GM19351 (cell line): Measurements from ENCODE around the gene VRTN.
"Not testable (repeated sequence)": the region's sequence is repeated elsewhere in the genome, so short reads cannot be mapped to it uniquely, and the experiment has no call there.

Experiments
- ATAC-seq: cut with Tn5 transposase; IDR thresholded peaks from one replicate; pipeline ENCODE4 v1.9.1; 2021; ENCODE audit warnings: mild to moderate bottlenecking, moderate library complexity; ENCODE audit not compliant: unreplicated experiment

VRTN gene

DNA sequence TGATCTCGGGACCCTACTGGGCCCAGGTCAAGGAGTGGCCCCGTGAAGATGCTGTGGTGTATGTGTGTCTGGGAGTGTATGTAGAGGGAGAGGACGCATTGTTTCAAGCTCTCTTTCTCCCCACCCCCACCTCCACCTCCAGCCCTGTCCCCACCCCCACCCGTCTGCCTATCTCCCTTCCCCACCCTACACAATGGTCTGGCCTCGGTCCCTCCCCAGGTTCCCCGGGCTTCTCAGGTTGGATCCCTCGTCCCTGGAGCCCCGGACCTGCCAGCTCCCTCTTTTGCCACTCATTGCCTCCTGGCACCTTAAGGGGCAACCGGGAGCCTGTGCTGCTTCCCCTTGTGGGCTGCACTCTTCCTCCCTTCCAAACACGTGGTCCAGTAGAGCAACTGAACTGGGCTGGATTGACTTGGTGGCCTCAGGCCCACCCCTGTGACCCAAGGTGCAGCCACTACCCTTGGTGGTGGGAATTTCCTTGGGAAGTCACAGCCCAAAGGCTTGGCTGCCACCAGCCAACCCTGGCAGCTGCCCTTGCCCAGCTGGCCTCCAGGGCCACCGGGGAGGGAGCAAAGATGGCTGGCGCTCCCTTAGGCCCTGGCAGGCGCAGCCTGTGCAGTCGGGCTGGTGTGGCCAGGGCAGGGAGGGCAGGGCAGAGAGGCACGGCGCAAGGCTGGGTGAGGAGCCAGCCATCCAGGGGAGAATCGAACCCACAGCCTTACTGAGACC, 628 bp downstream of the VRTN start:
- ATAC-seq = no peak

DNA sequence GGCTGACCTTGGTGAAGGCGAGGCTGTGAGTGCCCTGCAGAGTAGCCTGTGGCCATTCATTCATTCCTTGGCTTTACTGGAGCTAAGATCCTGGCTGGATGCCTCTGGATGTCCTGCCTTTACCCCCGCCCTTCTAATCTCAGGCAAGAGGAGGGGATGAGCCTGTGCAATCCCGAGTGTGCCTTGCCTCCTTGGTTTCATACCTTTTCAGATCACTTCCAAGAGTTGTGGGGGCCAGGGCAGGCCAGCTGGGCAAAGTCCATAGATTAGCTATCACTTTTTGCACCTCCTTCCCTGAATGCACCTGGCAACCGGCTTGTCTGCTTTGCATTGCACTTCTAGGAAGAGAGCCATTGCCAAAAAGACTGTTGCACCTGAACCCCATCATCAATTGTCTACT, 1.5 kb downstream of the VRTN start:
- no peak for ATAC-seq

DNA sequence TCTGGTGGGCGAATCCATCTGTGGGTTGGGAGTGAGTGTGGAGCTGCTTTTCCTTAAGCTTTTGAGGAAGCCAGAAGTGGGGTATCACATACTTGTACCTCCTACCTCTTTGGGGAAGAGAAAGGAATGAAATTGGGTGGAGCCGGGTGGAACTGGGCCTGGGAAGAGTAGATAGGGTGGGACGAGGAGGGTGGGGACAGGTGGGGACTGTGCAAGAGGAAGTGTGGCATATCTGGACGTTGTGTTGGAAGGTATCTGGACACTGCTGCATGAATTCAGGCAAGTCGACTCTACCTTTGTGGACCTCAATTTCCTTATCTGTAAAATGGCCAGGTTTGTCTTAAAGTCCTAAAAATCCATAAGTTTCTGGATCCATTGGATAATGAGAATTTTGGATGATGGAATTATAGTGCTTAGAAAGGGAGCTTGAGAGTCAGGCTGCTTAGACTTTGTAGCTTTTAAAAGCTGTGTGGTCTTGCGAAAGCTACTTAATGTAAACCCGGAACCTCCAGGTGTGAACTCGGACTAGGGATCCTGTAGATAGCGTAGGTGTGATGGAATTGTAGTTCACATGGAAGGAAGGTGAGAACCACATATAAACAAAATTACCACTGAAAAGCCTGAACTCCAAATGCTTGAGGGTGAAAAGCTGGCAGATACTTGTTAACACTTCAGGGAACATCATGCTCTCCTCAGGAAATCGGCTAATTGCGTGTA, 2.1 kb downstream of the VRTN start:
- ATAC-seq = no peak

DNA sequence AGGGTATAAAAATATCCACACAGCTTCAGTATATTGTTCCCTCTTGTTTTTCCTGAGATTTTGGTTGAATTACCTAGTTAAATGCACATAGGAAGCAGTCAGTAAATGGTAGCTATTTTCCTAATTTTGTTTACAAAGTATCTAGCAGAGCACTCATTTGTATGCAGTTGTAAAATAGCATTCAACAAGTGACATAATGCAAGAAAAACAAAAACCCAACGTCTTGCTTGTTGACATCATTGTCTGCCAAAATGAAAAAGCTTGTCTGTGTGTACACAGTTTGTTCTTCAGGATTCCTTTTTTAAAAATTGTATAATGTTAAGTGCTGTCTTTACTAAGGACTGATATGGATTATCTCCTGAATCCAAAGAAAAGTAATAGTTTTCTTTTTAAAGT, 2.7 kb downstream of the VRTN start:
- ATAC-seq = no peak

DNA sequence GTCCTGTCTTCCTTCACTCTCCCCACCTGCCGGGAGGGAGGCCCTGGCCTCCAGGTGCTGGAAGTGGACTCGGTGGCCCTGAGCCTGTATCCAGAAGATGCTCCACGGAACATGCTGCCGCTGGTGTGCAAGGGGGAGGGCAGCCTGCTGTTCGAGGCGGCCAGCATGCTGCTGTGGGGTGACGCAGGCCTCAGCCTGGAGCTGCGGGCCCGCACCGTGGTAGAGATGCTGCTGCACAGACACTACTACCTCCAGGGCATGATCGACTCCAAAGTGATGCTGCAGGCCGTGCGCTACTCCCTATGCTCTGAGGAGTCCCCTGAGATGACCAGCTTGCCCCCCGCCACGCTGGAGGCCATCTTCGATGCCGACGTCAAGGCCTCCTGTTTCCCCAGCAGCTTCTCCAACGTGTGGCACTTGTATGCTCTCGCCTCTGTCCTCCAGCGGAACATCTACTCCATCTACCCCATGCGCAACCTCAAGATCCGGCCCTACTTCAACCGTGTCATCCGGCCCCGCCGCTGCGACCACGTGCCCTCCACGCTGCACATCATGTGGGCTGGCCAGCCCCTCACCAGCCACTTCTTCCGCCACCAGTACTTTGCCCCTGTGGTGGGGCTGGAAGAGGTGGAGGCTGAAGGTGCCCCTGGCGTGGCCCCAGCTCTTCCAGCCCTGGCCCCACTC, 8.8 kb downstream of the VRTN start:
- no peak for ATAC-seq

DNA sequence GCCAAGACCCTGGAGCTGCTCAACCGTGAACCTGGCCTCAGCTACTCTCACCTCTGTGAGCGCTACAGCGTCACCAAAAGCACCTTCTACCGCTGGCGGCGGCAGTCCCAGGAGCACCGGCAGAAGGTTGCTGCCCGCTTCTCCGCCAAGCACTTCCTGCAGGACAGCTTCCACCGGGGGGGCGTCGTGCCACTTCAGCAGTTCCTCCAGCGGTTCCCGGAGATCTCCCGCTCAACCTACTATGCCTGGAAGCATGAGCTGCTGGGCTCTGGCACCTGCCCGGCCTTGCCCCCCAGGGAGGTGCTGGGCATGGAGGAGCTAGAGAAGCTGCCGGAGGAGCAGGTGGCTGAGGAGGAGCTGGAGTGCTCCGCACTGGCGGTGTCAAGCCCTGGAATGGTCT, 9.3 kb downstream of the VRTN start:
- no peak for ATAC-seq

DNA sequence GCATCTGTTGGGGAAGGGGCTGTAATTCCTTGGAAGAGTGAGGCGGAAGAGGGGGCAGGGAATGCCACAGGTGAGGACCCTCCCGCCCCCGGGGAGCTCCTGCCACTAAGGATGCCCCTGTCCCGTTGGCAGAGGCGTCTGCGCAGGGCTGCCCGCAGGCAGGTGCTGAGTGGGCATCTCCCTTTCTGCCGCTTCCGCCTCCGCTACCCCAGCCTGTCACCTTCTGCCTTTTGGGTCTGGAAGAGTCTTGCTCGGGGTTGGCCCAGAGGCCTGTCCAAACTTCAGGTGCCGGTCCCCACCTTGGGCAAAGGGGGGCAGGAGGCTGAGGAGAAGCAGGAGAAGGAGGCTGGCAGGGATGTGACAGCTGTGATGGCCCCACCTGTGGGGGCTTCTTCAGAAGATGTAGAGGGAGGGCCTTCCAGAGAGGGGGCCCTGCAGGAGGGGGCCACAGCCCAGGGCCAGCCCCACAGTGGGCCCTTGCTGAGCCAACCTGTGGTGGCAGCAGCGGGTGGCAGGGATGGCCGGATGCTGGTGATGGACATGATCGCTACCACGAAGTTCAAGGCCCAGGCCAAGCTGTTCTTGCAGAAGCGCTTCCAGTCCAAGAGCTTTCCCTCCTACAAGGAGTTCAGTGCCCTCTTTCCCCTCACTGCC, 10.0 kb downstream of the VRTN start:
- ATAC-seq = no peak

DNA sequence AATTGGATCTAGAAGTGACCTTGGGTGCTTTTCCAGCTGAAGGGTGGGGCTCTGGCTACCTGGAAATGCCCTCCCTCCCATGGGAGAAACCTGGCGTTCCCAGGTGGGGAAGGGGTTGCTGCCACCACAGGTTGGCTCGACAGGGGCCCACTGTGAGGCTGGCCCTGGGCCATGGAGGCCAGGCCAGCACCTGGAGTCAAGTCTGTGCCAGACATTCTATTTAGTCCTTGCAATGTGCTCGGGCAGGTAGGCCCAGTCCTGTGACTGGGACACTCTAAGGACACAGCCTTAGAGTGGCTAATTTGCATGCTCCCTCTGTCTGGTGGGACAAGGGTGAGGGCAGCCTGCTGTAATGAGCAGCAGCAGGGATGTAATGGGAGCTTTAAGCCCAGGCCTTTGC, 11.9 kb downstream of the VRTN start:
- no peak for ATAC-seq

DNA sequence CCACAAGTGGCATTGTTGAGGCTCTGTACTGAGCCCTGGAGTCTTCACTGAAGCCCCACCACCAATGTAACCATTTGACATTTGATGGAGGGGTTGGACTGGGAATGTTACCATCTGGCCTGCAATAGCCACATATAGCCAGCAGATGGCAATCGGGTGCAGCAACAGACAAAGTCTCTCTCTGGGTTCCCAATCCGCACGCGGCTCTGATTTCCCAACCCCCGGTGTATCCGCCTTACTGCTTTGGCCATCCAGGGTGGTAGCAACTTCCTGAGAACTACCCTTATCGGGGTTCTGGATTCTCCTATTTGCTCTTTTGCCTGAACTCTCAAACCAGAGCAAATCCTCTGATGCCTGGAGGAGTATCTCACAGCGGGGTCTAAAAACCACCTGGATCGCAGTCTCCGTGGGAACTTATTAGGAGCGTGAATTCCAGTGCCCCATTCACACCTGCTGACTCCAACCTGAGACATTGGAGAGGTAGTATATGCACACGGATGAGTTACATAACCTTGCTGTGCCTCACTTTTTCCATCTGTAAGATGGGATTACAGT, 14.2 kb downstream of the VRTN start:
- ATAC-seq = no peak

DNA sequence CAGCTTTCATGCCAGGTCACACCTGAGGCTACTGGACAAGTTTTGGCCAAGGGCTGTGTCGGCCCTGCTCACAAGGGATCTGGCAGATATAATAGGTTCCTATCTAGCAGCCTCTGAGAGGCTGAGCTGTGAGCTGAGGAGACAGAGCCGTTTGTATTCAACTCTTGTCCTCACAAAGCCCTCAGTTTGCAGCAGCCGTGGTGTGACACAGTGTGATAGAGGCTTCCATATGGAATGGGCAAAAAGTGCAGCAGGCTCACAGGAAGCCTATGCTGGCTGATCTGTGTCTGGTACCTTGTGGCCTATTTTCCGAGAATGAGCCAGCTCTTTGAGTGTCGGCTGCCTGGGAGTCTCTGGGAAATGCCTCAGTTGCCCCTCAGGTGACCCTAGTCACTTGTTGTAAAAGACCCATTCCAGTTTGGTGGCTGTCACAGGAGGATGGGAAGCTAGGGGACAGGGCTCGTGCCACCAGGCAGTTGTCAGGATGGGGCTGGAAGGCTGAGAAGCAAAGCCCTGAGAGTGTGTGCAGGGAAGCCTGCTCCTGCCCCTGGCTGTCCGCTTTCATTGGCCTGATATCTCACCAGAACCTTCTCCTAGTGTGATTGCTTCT, 16.1 kb downstream of the VRTN start:
- ATAC-seq = no peak

DNA sequence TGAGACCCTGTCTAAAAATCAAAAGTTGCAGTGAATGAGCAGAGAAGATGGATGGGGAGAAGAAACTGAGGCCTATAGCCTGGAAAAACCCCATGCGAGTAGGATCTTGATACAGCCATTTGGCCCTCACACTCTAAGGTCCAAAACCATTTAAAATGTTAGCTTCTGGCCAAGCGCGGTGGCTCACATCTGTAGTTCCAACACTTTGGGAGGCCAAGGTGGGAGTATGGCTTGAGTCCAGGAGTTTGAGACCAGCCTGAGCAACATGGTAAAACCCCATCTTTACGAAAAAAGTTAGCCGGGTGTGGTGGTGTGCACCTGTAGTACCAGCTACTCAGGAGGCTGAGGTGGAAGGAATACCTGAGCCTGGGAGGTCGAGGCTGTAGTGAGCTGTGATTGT, 19.8 kb downstream of the VRTN start:
- no peak for ATAC-seq

DNA sequence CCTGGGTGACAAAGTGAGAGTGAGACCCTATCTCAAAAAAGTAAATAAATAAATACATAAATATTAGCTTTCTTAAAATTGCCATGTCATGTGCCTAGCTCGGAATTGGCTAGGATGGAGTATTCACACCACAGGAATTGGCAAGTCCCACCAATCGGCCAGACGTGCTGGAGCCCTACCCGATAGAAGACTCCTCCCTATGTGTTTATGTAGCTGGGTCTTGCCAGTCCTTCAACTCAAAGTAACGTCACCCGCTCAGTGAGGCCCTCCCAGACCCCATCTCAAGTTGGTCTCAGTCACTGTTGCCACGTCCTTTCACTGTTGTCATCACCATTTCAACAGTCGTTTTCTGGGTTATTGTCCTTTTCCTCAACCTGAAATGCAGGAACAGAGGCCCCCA, 20.2 kb downstream of the VRTN start:
- no peak for ATAC-seq

DNA sequence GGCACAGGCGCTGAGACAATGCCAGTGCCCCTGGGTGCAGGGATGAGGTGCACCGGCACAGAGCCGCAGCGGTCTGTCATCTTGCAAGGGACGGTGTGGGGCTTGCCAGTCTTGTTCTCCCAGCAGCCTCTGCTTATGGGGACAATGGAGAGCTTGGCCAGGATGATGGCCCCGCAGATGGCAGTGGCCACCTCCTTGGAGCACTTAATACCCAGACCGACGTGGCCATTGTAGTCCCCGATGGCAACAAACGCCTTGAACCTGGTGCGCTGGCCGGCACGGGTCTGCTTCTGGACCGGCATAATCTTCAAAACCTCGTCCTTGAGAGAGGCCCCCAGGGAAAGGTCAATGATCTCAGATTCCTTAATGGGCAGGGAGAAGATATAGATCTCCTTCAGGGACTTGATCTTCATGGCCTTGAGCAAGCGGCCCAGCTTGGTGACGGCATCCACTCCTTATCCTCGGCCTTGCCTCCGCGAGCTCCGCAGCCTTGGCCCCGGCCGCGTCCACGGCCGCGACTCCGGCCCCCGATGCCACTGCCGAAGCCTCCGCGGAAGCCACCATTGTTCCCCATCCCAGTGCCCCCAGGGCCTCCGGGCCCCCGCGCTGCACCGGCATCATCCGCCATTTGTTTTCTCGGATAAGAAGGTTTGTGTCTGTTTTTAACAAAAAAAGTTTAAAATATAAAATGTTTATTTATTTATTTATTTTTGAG, 29.9 kb downstream of the VRTN start:
- no peak for ATAC-seq

DNA sequence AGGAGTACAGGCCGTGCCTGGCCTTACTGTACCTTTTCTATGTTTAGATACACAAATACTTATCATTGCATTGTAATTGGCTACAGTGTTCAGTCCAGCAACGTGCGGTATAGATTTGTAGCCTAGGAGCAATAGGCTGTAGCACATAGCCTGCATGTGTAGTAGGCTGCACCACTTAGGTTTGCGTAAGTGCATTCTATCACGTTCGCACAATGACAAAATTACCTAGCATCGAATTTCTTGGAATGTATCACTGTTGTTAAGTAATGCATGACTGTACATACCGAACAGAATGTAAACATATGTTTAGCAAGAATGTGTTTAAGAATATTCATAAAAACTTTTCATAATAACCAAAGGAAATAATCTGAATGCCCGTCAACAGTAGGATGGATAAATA, 31.9 kb downstream of the VRTN start:
- ATAC-seq = no peak

DNA sequence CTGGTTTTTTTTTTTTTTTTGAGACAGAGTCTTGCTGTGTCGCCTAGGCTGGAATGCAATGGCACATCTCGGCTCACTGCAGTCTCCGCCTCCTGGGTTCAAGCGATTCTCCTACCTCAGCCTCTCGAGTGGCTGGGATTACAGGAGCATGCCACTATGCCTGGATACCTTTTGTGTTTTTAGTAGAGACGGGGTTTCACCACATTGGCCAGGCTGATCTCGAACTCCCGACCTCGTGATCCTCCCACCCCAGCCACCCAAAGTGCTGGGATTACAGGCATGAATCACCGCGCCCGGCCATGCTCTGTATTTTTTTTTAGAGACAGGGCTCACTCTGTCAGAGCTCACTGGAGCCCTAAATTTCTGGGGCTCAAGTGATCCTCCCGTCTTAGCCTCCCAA, 32.6 kb downstream of the VRTN start:
- no peak for ATAC-seq

DNA sequence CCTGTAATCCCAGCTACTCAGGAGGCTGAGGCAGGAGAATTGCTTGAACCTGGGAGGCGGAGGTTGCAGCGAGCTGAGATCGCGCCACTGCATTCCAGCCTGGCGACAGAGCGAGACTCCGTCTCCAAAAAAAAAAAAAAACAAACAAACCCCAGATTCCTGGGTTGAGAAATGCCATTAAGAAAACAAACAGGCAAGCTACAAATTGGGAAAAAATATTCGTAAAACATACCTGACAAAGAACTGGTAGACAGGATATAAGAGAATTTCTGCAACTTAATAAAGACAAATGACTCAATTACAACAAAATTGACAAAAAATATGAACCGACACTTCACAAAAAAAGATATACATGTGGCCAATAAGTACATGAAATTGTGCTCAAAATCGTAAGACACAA, 33.3 kb downstream of the VRTN start:
- not testable (repeated sequence) for ATAC-seq

DNA sequence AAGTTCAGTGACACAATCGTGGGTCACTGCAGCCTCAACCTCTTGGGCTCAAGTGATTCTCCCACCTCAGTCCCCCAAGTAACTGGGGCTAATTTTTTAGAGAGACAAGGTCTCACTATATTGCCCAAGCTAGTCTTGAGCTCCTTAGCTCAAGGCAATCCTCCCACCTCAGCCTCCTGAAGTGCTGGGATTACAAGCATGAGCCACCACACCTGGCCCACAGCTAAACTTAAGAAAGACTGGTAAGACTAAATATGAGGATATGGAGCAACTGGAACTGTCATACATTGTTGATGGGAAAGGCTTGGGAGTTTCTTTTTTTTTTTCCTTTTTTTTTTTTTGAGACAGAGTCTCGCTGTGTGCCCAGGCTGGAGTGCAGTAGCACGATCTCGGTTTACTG, 34.0 kb downstream of the VRTN start:
- ATAC-seq = no peak

DNA sequence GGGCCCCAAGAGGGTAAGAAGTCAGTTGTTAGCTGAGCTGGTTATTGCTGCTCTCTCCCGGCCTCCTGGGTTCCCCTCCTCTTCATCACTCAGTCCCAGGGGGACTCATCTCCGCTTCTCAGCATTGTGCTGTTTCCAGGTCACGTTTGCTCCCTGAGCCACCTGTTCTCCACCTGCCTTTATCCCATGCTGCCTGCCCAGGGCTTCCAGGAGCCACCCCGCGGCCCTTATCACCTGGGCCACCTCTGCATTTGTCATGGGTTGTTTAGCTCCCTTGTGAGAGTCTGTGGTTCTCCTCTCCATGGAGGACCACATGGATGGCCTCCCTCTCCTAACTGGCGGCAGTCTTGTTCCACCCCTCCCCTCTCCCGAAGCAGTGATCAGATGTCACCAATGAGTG, 41.7 kb downstream of the VRTN start:
- no peak for ATAC-seq

DNA sequence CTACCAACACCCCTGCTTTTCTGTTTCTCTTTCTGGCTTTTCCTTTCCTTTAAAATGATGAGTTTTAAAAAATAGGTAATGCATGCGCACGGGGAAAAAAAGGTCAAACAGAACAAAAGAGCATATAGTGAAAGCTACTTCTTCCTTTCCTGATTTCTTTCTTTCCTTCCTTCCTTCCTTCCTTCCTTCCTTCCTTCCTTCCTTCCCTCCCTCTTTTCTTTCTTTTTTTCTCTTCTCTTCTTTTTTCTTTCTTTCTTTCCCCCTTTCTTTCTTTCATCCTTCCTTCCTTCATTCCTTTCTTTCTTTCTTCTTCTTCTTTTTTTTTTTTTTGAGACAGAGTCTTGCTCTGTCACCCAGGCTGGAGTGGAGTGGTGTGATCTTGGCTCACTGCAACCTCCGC, 42.2 kb downstream of the VRTN start:
- ATAC-seq = not testable (repeated sequence)

DNA sequence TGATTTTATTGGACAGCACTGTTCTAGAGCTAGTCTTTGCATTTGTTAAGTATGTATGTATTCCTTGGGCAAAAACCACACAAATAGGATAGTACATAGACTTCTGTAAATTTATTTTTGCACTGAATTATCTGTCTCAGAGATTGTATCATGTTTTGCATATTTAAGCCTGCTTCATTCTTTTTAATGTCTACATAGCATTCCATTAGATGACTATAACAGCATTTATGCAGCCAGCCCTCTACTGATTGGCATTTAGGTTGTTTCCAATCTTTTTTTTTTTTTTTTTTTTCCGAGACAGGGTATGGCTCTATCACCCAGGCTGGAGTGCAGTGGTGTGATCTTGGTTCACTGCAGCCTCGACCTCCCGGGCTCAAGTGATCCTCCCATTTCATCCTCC, 43.2 kb downstream of the VRTN start:
- no peak for ATAC-seq
